Caki2 (cell line): ENCODE measurements around the gene PARD3. TPM values are rescaled to one million over a fixed set of nuclear protein-coding genes. Genes with fewer than 3 reads are reported as not detected.
A peak's percentile ranks its signal among the peaks of the same experiment; 100 is the strongest.
"Not testable (repeated sequence)": the region's sequence is repeated elsewhere in the genome, so short reads cannot be mapped to it uniquely, and the experiment has no call there.

Experiments
- DNase-seq: peaks from one replicate; pipeline ENCODE4 v3.0.0-alpha.2; 2015; ENCODE audit warnings: low read depth
- in situ Hi-C: cut with HindIII; loops from 2 replicates; pipeline ENCODE4 v1.10.0; 2016; ENCODE audit warnings: low sequenced_read_pairs, low pct_unique_long_range_greater_than_20kb, mixed read lengths
- total RNA-seq: library from RNA; depleted of rRNA; stranded (reverse); fragments of >200 nt; shearing (Covaris generic); gene quantifications from 2 replicates; pipeline ENCODE4 v1.2.3, GENCODE V29; 2014; ENCODE audit warnings: low replicate concordance

Gene PARD3
- total RNA-seq, 1 experiment from 2014 or later: 237 TPM

- in situ Hi-C loops: no loop called here
- no peak for DNase-seq
Observed at GRCh38 chr10:34433241-34434076, 381.6 kb downstream of the PARD3 start.

- in situ Hi-C loops: no loop called here
Observed at GRCh38 chr10:34432589-34432988, 382.5 kb downstream of the PARD3 start.

GRCh38 chr10:34430685-34431084 is 384.4 kb downstream of the PARD3 start:
- in situ Hi-C loops: no loop called here
- DNase-seq: no peak

More at GRCh38 chr10:34432589-34432988, 382.5 kb downstream of the PARD3 start:
- no peak for DNase-seq

- in situ Hi-C loops: no loop called here
Observed at GRCh38 chr10:34428501-34428900, 386.6 kb downstream of the PARD3 start.

GRCh38 chr10:34427911-34428216 is 387.2 kb downstream of the PARD3 start:
- no peak for DNase-seq
- in situ Hi-C loops: no loop called here

More at GRCh38 chr10:34428501-34428900, 386.6 kb downstream of the PARD3 start:
- DNase-seq: no peak

GRCh38 chr10:34427158-34427910 is 387.8 kb downstream of the PARD3 start:
- in situ Hi-C loops: not testable (repeated sequence)

GRCh38 chr10:34426538-34427157 is 388.4 kb downstream of the PARD3 start:
- peak; percentile 67 for DNase-seq
- in situ Hi-C loops: not testable (repeated sequence)

More at GRCh38 chr10:34427158-34427910, 387.8 kb downstream of the PARD3 start:
- DNase-seq: peak; percentile 93

- DNase-seq: no peak
Observed at GRCh38 chr10:34426041-34426440, 389.1 kb downstream of the PARD3 start.

GRCh38 chr10:34423673-34424625 is 391.1 kb downstream of the PARD3 start:
- in situ Hi-C loops: no loop called here
- DNase-seq: no peak

More at GRCh38 chr10:34426041-34426440, 389.1 kb downstream of the PARD3 start:
- in situ Hi-C loops: no loop called here

- peak; percentile 72 for DNase-seq
- in situ Hi-C loops: no loop called here
Observed at GRCh38 chr10:34420795-34421194, 394.3 kb downstream of the PARD3 start.

GRCh38 chr10:34420273-34420672 is 394.8 kb downstream of the PARD3 start:
- in situ Hi-C loops: no loop called here
- no peak for DNase-seq

- in situ Hi-C loops: no loop called here
- no peak for DNase-seq
Observed at GRCh38 chr10:34415039-34415438, 400.1 kb downstream of the PARD3 start.

GRCh38 chr10:34413756-34414587 is 401.1 kb downstream of the PARD3 start:
- in situ Hi-C loops: no loop called here

GRCh38 chr10:34413214-34413613 is 401.9 kb downstream of the PARD3 start:
- in situ Hi-C loops: no loop called here
- DNase-seq: no peak

More at GRCh38 chr10:34413756-34414587, 401.1 kb downstream of the PARD3 start:
- peak; percentile 49 for DNase-seq

GRCh38 chr10:34408956-34409355 is 406.1 kb downstream of the PARD3 start:
- in situ Hi-C loops: no loop called here
- no peak for DNase-seq

GRCh38 chr10:34408381-34408780 is 406.7 kb downstream of the PARD3 start:
- in situ Hi-C loops: no loop called here
- DNase-seq: no peak

- in situ Hi-C loops: no loop called here
- DNase-seq: peak; percentile 59
Observed at GRCh38 chr10:34407324-34407805, 407.7 kb downstream of the PARD3 start.
